Inferior parietal cortex (tissue), 1 donor: ENCODE results near the gene PPCDC.
"Not testable (repeated sequence)": the region's sequence is repeated elsewhere in the genome, so short reads cannot be mapped to it uniquely, and the experiment has no call there.

Source experiments
- DNase-seq: peaks from one replicate; pipeline ENCODE4 v3.0.0-alpha.2; 2016; ENCODE audit errors: extremely low spot score

The PPCDC gene

GRCh38 chr15:75065851-75066509, 42.6 kb downstream of the PPCDC start:
- no peak for DNase-seq

GRCh38 chr15:75067123-75067830, 43.9 kb downstream of the PPCDC start:
- DNase-seq, result no peak

- DNase-seq, result no peak
Observed at GRCh38 chr15:75068748-75069147, 45.4 kb downstream of the PPCDC start.

- DNase-seq, result no peak
Observed at GRCh38 chr15:75069301-75069925, 46.0 kb downstream of the PPCDC start.

- no peak for DNase-seq
Observed at GRCh38 chr15:75070674-75071073, 47.3 kb downstream of the PPCDC start.

- no peak for DNase-seq
Observed at GRCh38 chr15:75073197-75073596, 49.8 kb downstream of the PPCDC start.

GRCh38 chr15:75076277-75076676, 52.9 kb downstream of the PPCDC start:
- no peak for DNase-seq

- not testable (repeated sequence) for DNase-seq
Observed at GRCh38 chr15:75077551-75077961, 54.2 kb downstream of the PPCDC start.

GRCh38 chr15:75081150-75081549, 57.8 kb downstream of the PPCDC start:
- no peak for DNase-seq

- no peak for DNase-seq
Observed at GRCh38 chr15:75082689-75083088, 59.3 kb downstream of the PPCDC start.

- DNase-seq, result not testable (repeated sequence)
Observed at GRCh38 chr15:75085708-75086107, 62.3 kb downstream of the PPCDC start.

- no peak for DNase-seq
Observed at GRCh38 chr15:75089456-75090387, 66.3 kb downstream of the PPCDC start.

GRCh38 chr15:75090388-75090734, 67.0 kb downstream of the PPCDC start:
- no peak for DNase-seq

GRCh38 chr15:75091814-75092213, 68.4 kb downstream of the PPCDC start:
- DNase-seq, result no peak

- DNase-seq, result not testable (repeated sequence)
Observed at GRCh38 chr15:75094961-75095478, 71.6 kb downstream of the PPCDC start.

- no peak for DNase-seq
Observed at GRCh38 chr15:75095594-75095993, 72.2 kb downstream of the PPCDC start.

GRCh38 chr15:75097939-75098338, 74.5 kb downstream of the PPCDC start:
- no peak for DNase-seq

GRCh38 chr15:75098404-75098803, 75.0 kb downstream of the PPCDC start:
- no peak for DNase-seq
